ENCODE results near the gene AP2A1.

AP2A1 gene

GRCh38 chr19:49792829-49793560 is 26.2 kb downstream of the AP2A1 start:
- Histone ChIP-seq H3K9ac (ENCODE audit: low read length) (no peak overlapping the region), H3K27me3 (ENCODE audit: low read length) (no peaks in the 10 kb centered on the region), H3K4me2 (ENCODE audit: low read depth, low read length, poor library complexity, severe bottlenecking) (no peak overlapping the region), H4K20me1 (ENCODE audit: low read depth, low read length) (no peaks in the 10 kb centered on the region), H3K9me2 (replicated peaks; ENCODE audit: insufficient read depth, low read length) (no peaks in the 10 kb centered on the region), H3K4me3 (ENCODE audit: insufficient read depth, low read length, poor library complexity, severe bottlenecking) (no peak overlapping the region), H3K36me3 (ENCODE audit: low read length) (no peaks in the 10 kb centered on the region), H3K9me3 (ENCODE audit: insufficient read depth, low read length) (no peaks in the 10 kb centered on the region), H3K79me2 (ENCODE audit: insufficient read depth, low read length) (no peaks in the 10 kb centered on the region), H3F3A (ENCODE audit: insufficient read depth) (no peaks in the 10 kb centered on the region), H3K27ac (ENCODE audit: low read depth, low read length) (no peak overlapping the region), H2AFZ (ENCODE audit: low read depth, low read length, severe bottlenecking) (no peak overlapping the region)
- TF ChIP-seq EZH2phosphoT487 (conservative IDR thresholded peaks at IDR 0.05; ENCODE audit: low read length): no peak
- TF ChIP-seq, protein P1, sequence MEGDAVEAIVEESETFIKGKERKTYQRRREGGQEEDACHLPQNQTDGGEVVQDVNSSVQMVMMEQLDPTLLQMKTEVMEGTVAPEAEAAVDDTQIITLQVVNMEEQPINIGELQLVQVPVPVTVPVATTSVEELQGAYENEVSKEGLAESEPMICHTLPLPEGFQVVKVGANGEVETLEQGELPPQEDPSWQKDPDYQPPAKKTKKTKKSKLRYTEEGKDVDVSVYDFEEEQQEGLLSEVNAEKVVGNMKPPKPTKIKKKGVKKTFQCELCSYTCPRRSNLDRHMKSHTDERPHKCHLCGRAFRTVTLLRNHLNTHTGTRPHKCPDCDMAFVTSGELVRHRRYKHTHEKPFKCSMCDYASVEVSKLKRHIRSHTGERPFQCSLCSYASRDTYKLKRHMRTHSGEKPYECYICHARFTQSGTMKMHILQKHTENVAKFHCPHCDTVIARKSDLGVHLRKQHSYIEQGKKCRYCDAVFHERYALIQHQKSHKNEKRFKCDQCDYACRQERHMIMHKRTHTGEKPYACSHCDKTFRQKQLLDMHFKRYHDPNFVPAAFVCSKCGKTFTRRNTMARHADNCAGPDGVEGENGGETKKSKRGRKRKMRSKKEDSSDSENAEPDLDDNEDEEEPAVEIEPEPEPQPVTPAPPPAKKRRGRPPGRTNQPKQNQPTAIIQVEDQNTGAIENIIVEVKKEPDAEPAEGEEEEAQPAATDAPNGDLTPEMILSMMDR (IDR thresholded peaks at IDR 0.05; ENCODE audit: insufficient read depth, low read length, poor library complexity, severe bottlenecking): no peak

DNA sequence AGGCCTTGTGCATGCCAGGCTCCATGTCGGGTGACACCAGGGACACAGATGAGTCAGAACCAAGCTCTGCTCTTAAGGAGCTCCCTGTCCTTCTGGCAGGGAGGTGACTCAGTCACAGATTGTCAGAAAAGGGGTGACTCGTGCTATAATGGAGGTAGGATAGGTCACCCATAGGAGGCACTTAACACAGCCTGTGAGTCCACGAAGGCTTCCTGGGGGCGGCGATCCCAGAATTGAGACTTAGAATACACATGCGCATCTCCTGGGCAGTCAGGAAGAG is 26.7 kb downstream of the AP2A1 start:
- Histone ChIP-seq H3F3A (ENCODE audit: insufficient read depth) (no peaks in the 10 kb centered on the region), H3K9me2 (replicated peaks; ENCODE audit: insufficient read depth, low read length) (no peaks in the 10 kb centered on the region), H3K9me3 (ENCODE audit: insufficient read depth, low read length) (no peaks in the 10 kb centered on the region), H4K20me1 (ENCODE audit: low read depth, low read length) (no peaks in the 10 kb centered on the region), H3K4me3 (ENCODE audit: insufficient read depth, low read length, poor library complexity, severe bottlenecking) (no peak overlapping the region), H3K9ac (ENCODE audit: low read length) (no peak overlapping the region), H3K27ac (ENCODE audit: low read depth, low read length) (no peak overlapping the region), H3K36me3 (ENCODE audit: low read length) (no peaks in the 10 kb centered on the region), H2AFZ (ENCODE audit: low read depth, low read length, severe bottlenecking) (no peak overlapping the region), H3K4me2 (ENCODE audit: low read depth, low read length, poor library complexity, severe bottlenecking) (no peak overlapping the region), H3K79me2 (ENCODE audit: insufficient read depth, low read length) (no peaks in the 10 kb centered on the region), H3K27me3 (ENCODE audit: low read length) (no peaks in the 10 kb centered on the region)
- TF ChIP-seq, protein P1 (IDR thresholded peaks at IDR 0.05; ENCODE audit: insufficient read depth, low read length, poor library complexity, severe bottlenecking): no peak
- TF ChIP-seq EZH2phosphoT487 (conservative IDR thresholded peaks at IDR 0.05; ENCODE audit: low read length): no peak

DNA sequence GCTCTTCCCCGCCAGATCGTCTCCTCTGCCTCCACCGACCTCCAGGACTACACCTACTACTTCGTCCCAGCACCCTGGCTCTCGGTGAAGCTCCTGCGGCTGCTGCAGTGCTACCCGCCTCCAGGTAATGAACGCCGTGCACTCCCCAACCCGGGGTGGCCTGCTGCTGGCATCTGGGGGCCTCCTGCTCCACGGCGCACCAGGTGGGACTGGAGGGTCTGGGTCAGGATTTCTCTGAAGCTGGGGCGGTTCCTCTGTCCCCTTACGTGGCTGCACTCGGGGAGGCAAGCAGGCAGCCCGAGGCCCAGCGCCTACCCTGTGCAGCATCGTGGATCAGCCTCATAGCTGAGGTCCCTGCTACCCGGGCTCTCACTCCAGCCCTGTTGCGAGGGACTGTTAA is 28.8 kb downstream of the AP2A1 start:
- no peaks in the 10 kb centered on the region for H3K9me2 ChIP-seq (replicated peaks; ENCODE audit: insufficient read depth, low read length)
- TF ChIP-seq, protein P1 (IDR thresholded peaks at IDR 0.05; ENCODE audit: insufficient read depth, low read length, poor library complexity, severe bottlenecking): no peak
- no peak for TF ChIP-seq EZH2phosphoT487 (conservative IDR thresholded peaks at IDR 0.05; ENCODE audit: low read length)
- no peak overlapping the region for H3K4me2 ChIP-seq (ENCODE audit: low read depth, low read length, poor library complexity, severe bottlenecking)
- H3K27me3 ChIP-seq (ENCODE audit: low read length): no peaks in the 10 kb centered on the region
- no peak overlapping the region for H3K4me3 ChIP-seq (ENCODE audit: insufficient read depth, low read length, poor library complexity, severe bottlenecking)
- no peaks in the 10 kb centered on the region for H3K9me3 ChIP-seq (ENCODE audit: insufficient read depth, low read length)
- H4K20me1 ChIP-seq (ENCODE audit: low read depth, low read length): no peaks in the 10 kb centered on the region
- no peak overlapping the region for H3K9ac ChIP-seq (ENCODE audit: low read length)
- H3F3A ChIP-seq (ENCODE audit: insufficient read depth): no peaks in the 10 kb centered on the region
- H3K79me2 ChIP-seq (ENCODE audit: insufficient read depth, low read length): no peaks in the 10 kb centered on the region
- no peak overlapping the region for H3K27ac ChIP-seq (ENCODE audit: low read depth, low read length)
- no peak overlapping the region for H2AFZ ChIP-seq (ENCODE audit: low read depth, low read length, severe bottlenecking)
- no peaks in the 10 kb centered on the region for H3K36me3 ChIP-seq (ENCODE audit: low read length)

Data from SU-DHL-6 (cell line).